ENCODE results near the gene DIPK1B.

- TF ChIP-seq CTCF (IDR thresholded peaks at IDR 0.05) (no peak), POLR2A (IDR thresholded peaks at IDR 0.05) (no peak)
Observed at GRCh38 chr9:136759436-136760325, 47.3 kb downstream of the DIPK1B start.
